Vagina (tissue), 2 donors: ENCODE data around the gene KTN1.

Experiments
- CTCF ChIP-seq, 3 experiments: fragments of 450-650 bp in 2 of 3; fragments of 200-600 bp in 1 of 3; sonication (generic) in 1 of 3; IDR thresholded peaks; one replicate each; pipeline ENCODE4 v1.5.1; 2017 to 2019; ENCODE audit warnings: antibody characterized with exemption in 3 of 3, mild to moderate bottlenecking in 2 of 3, moderate library complexity in 2 of 3
- POLR2A ChIP-seq, 2 donors: fragments of 450-650 bp; IDR thresholded peaks; one replicate each; pipeline ENCODE4 v1.6.1; 2017; ENCODE audit warnings: antibody characterized with exemption in 2 of 2, mild to moderate bottlenecking in 2 of 2, moderate library complexity in 2 of 2

- no peak for TF ChIP-seq CTCF (IDR thresholded peaks at IDR 0.05)
- no peak for TF ChIP-seq POLR2A (IDR thresholded peaks at IDR 0.05)
These were observed 27.4 kb downstream of the KTN1 start for GRCh38 chr14:55607386-55607785.
